Neutrophil (primary cell): Measurements from ENCODE around the gene CCDC43.
A peak's percentile ranks its signal among the peaks of the same experiment; 100 is the strongest.
"Not testable (repeated sequence)": the region's sequence is repeated elsewhere in the genome, so short reads cannot be mapped to it uniquely, and the experiment has no call there.

Experiments
- H3K27ac ChIP-seq: fragments of 200-600 bp; sonication (generic); 2 replicates; pipeline ENCODE4 v1.5.1; 2016; ENCODE audit warnings: mild to moderate bottlenecking, moderate library complexity
- H3K27me3 ChIP-seq: fragments of 200-600 bp; sonication (generic); 2 replicates; pipeline ENCODE4 v1.6.0; 2016; ENCODE audit warnings: mild to moderate bottlenecking
- H3K36me3 ChIP-seq: fragments of 200-600 bp; sonication (generic); 2 replicates; pipeline ENCODE4 v1.5.1; 2017
- H3K4me1 ChIP-seq, 2 experiments: fragments of 200-600 bp in 1 of 2; sonication (generic) in 1 of 2; 1 replicate in 1 of 2; 2 replicates in 1 of 2; pipeline versions ENCODE4 v1.5.1 to v1.6.1; 2013 to 2016; ENCODE audit warnings: low read depth in 1 of 2, low read length in 1 of 2, mild to moderate bottlenecking in 1 of 2, moderate library complexity in 1 of 2; ENCODE audit not compliant: control insufficient read depth in 1 of 2, insufficient read depth in 1 of 2
- H3K4me3 ChIP-seq, 2 experiments: fragments of 200-600 bp in 1 of 2; sonication (generic) in 1 of 2; 1 replicate in 1 of 2; 2 replicates in 1 of 2; pipeline ENCODE4 v1.5.1; 2013 to 2016; ENCODE audit warnings: low read depth in 1 of 2, low read length in 1 of 2, mild to moderate bottlenecking in 1 of 2, moderate library complexity in 1 of 2
- H3K9me3 ChIP-seq: fragments of 200-600 bp; sonication (generic); 2 replicates; pipeline ENCODE4 v1.5.1; 2016
- CTCF ChIP-seq: fragments of 200-600 bp; sonication (generic); IDR thresholded peaks from 2 replicates; pipeline ENCODE4 v1.5.1; 2016; ENCODE audit warnings: antibody characterized with exemption

The CCDC43 gene

GRCh38 chr17:44722254-44722653 is 32.7 kb upstream of the CCDC43 start:
- Histone ChIP-seq H3K4me3 (no peak overlapping the region), H3K27ac (no peak overlapping the region), H3K36me3 (peaks cover 22% of the 10 kb centered on the region), H3K27me3 (no peaks in the 10 kb centered on the region), H3K4me1 (no peaks in the 10 kb centered on the region), H3K9me3 (no peaks in the 10 kb centered on the region)
- no peak for TF ChIP-seq CTCF

- H3K27me3 ChIP-seq: no peaks in the 10 kb centered on the region
Measured at GRCh38 chr17:44719444-44719843, 29.9 kb upstream of the CCDC43 start.

GRCh38 chr17:44708401-44709263 is 19.1 kb upstream of the CCDC43 start, which contains the start of gene DBF4B:
Gene DBF4B (plus strand): TSS chr17:44708665. CDS start chr17:44708821, 156 bp downstream.
- peak within 1 kb of the TSS; percentile 46 for H3K27ac ChIP-seq
- H3K4me3 ChIP-seq: peak within 1 kb of the TSS; percentile 77 to 78
- no peaks in the 10 kb centered on the region for H3K36me3 ChIP-seq
- no peak for TF ChIP-seq CTCF
- H3K9me3 ChIP-seq: no peaks in the 10 kb centered on the region
- H3K27me3 ChIP-seq: peaks cover 8% of the 10 kb centered on the region
- H3K4me1 ChIP-seq: peaks cover 15 to 18% of the 10 kb centered on the region in 2 experiments

More at GRCh38 chr17:44719444-44719843, 29.9 kb upstream of the CCDC43 start:
- TF ChIP-seq CTCF: no peak
- peaks cover 22% of the 10 kb centered on the region for H3K36me3 ChIP-seq
- H3K4me3 ChIP-seq: no peak overlapping the region
- H3K9me3 ChIP-seq: no peaks in the 10 kb centered on the region
- H3K27ac ChIP-seq: no peak overlapping the region
- no peaks in the 10 kb centered on the region for H3K4me1 ChIP-seq

GRCh38 chr17:44707755-44708400 is 18.3 kb upstream of the CCDC43 start:
- Histone ChIP-seq H3K9me3 (no peaks in the 10 kb centered on the region), H3K4me3 (peak overlapping the region; percentile 77 to 78), H3K27me3 (peaks cover 8% of the 10 kb centered on the region), H3K4me1 (peaks cover 15 to 18% of the 10 kb centered on the region in 2 experiments), H3K36me3 (no peaks in the 10 kb centered on the region), H3K27ac (peak overlapping the region; percentile 46)
- TF ChIP-seq CTCF: no peak

- not testable (repeated sequence) for H3K4me1 ChIP-seq, H3K36me3 ChIP-seq, H3K9me3 ChIP-seq, H3K27ac ChIP-seq, H3K4me3 ChIP-seq
- peaks cover 14% of the 10 kb centered on the region for H3K27me3 ChIP-seq
Measured at GRCh38 chr17:44700288-44700687, 10.7 kb upstream of the CCDC43 start.

- no peak overlapping the region for H3K27ac ChIP-seq
- no peak for TF ChIP-seq CTCF
- H3K27me3 ChIP-seq: no peaks in the 10 kb centered on the region
- peaks cover 15 to 16% of the 10 kb centered on the region in 2 experiments for H3K4me1 ChIP-seq
- no peak overlapping the region for H3K4me3 ChIP-seq
- no peaks in the 10 kb centered on the region for H3K36me3 ChIP-seq
- no peaks in the 10 kb centered on the region for H3K9me3 ChIP-seq
Measured at GRCh38 chr17:44693609-44694008, 4.0 kb upstream of the CCDC43 start.

GRCh38 chr17:44690746-44691306 is 1.2 kb upstream of the CCDC43 start:
- not testable (repeated sequence) for H3K36me3 ChIP-seq, H3K9me3 ChIP-seq, H3K27me3 ChIP-seq, H3K4me3 ChIP-seq, H3K27ac ChIP-seq
- H3K4me1 ChIP-seq: peaks cover 16 to 17% of the 10 kb centered on the region in 2 experiments
